CD4-positive, alpha-beta T cell treated with Interleukin-12 subunit alpha and Interleukin-12 subunit beta, for 1 hour (primary cell): ENCODE results near the gene TSEN15.
"Not testable (repeated sequence)": the region's sequence is repeated elsewhere in the genome, so short reads cannot be mapped to it uniquely, and the experiment has no call there.

Experiments used
- DNase-seq: peaks from one replicate; pipeline ENCODE4 v3.0.0-alpha.2; 2020

TSEN15 gene

DNA sequence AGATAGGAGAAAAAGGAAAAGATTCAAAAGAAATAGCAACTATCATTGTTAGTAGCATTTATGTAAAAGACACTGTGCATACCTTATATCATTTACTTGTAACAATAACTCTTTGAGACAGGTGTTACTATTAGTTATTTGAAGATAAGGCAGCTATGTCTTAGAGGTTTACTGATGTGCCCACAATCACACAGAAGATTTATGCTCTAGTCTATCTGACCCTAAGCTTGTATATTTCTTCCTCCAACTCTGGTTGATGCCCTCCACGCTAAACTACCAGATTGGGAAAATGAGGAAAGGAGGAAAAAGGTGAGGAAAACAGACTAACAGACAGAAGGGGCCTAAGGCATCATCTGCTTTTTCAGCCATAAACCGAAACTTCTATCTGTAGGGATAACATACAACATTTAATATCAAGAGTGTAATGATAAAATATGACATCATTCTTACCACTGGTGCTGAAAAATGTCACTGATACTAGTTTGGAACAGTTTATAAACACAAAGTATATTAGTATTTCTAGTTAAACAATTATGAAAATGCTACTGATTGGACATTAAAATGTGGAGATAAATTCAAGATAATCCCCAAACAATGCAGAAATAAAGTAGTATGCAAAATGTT lies 19.1 kb upstream of the TSEN15 start:
- no peak for DNase-seq

DNA sequence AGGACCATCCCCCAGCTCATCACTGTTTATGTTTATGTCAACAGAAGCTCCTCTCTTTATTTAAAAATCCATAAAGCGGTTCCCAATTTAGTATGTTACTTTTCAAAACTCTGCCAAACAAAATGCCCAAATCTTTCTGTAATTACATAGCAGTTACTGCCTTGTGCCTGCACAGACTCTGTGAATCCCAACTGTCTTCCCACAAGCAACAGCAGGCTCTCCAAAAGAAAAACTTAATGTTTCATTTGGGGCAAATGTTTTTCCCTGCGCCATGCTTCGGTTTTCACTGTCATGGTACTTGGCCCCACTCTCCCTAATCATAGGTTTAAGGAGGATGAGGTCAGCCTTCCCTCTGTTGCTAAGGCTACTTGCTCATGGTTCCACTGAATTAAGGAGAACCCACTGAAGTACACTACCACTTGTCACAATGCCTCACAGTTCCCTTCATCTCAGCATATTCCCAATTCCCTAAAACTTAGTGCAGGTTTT lies 18.6 kb upstream of the TSEN15 start:
- DNase-seq = no peak

DNA sequence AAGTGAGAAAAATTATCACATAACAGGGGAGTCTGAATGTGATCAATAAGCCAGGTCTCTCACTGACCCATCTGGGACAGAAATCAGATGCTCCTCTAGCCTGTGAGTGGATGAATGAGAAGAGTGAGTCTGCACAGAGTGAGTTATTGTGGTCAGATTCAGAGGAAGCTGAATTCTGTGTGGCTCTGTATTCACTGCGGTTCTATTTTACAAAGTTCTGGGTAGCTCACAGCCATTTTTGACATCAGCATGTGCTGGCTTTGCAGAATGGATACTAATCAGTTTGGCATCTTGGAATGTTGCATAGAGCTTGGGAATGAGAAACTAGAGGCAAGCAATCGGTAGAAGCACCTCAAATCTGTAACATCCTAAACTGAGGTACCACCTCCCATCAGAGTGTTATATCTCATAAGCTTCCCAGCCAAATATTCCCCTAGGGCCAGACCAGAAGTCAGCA lies 17.8 kb upstream of the TSEN15 start:
- peak; percentile 0 for DNase-seq

DNA sequence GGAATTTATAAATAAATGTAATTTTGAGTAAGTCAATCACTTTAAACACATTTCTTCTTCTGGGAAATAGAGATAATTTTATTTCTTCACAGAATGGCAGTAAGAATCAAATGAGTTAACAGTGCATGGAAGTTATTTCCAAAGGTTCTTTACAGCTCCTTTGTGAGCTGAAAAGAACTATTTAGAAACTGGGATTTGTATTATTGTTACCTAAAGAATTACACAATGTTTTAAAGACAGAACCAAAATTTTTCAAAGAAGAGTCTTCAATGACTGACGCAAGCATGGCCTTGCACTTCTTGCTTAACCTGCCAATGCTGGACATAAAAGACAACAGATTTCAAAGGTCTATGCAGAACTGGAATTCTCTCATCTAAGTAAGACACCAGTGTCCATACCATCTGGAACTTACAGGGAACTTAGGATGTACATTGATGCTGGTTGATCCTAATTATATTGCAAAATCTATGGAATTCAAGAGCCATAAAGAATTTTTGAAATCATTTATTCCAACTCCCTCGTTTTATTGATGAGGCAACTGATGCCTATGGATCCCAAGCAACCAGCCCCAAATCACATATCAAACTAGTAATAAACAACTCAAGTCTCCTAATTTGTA lies 16.7 kb upstream of the TSEN15 start:
- no peak for DNase-seq

DNA sequence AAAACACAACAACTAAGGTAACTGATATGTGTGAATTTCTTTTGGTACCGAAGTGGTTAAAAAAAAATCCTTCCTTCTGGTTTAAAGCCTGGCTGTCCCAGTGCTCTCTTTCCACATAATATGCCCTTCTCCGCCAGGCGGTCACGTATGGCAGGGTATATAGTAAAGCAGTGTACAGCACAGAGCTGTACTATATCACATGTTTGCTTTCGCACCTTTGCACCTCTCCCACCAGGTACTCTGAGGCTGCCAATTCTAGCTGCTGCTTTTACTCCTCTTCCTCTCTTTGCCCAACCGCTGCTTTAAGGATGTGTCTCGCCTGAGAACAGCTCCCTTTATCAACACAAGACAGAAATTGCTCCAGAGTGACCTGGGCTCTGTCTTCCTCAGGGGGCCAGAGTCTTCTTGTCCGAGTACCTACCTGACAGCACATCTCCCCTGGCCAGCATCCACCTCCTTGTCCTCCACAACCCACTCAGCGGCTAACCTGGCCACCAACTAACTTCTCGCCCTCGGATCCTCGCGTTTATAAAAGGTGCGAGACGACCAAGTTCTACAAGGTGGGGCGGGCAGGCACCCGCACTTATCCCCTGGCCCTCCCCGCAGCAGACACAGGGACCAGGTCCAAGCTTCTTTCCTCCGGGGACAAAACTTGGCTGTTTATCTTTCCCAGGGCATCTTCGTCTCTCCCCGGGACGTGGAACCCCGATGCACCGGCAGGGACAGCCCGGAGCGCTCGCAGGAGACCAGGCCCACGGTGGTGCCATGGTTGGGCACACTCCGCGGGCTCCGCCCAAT lies 15.6 kb upstream of the TSEN15 start:
- no peak for DNase-seq

DNA sequence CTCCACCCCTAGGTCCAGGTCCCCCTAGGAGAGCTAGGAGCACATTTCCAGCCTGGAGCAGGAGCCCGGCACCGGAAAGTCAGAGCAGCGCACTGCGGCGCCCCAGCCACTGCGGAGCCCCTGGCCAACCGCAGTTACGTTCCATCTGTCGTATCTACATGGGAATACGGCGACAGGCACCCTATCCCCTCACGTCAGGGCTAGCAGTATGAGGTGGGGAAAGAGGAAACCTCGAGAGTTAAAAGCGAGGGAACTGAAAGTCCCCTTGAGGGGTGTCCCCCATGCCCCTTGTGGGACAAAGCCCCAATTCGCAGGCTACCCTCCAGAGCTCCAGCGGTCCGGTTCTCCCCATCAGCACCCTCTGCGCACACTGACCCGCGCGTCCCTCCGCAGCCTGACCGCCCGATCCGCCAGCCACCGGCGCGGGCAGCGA lies 15.0 kb upstream of the TSEN15 start:
- no peak for DNase-seq

DNA sequence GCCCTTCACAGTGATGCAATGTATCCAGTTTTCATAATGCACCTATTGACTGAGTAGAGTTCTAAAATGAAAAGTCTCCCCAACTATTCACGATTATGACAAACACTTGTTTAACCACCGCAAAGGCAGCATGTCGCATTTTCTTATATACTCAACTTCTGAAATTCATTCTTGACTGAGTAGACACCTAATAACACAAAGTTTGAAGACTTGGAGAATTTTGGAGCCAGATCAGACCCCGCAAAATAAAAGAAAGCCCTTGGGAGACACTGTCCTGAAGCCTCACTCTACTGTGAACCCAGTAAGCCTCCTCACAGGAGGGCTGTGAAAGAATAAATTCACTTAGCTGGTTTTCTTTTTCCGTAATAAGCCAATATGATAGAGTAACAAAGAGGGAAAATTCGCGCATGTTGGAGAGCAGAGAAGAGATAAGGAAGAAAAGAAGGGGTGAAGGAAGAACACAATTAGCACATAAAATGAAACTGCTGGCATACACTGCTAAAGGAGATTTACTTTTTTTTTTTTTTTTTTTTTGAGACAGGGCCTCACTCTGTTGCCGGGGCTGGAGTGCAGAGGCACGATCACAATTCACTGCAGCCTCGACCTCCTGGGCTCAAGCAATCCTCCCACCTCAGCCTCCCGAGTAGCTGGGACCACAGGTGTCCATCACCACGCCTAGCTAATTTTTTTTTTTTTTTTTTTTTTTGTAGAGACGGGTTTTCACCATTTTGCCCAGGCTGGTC lies 13.5 kb upstream of the TSEN15 start:
- no peak for DNase-seq

DNA sequence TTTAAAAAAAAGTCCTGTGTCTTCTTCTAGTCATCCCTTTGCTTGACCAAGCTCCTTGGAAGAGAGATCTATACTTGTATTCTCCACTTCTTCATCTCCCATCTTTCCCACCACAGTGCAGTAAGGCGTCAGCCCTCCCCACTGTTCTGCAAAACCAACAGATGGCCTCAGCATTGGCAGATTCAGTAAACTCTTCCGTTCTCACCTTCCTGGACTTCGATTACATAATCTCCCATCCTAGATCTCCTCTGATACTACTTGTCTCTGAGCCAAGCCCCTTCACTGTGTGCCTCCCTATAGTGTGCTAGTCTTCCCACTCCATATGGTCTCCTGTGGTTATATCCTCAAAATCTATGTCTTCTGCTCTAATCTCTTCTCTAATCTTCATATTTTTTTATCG lies 12.4 kb upstream of the TSEN15 start:
- DNase-seq = no peak

DNA sequence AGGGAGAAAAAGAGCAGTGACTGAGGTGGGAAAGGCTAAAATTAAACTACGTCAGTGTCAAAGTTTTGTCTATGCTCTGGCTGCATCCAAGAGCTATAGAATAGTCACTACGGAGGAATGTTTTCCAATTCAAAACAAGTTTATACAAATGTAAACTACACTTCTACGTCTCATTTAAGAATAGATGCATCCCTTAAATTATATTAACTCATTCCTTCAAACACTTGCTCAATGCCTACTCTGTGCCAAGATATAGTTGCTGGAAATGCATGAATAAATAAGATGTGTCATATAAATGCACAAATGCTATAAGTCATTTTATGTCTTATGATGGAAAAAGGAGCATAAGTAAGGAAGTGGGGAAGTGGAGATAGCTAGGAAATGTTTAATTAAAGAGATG lies 9.8 kb upstream of the TSEN15 start:
- no peak for DNase-seq

DNA sequence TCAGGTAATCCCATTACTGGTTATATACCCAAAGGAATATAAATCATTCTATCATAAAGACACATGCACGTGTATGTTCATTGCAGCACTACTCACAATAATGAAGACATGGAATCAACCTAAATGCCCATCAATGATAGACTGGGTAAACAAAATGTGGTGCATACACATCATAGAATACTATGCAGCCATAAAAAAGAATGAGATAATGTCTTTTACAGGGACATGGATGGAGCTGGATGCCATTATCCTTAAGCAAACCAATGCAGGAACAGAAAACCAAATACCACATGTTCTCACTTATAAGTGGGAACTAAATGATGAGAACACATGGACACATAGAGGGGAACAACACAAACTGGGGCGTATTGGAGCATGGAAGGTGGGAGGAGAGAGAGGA lies 8.2 kb upstream of the TSEN15 start:
- not testable (repeated sequence) for DNase-seq

DNA sequence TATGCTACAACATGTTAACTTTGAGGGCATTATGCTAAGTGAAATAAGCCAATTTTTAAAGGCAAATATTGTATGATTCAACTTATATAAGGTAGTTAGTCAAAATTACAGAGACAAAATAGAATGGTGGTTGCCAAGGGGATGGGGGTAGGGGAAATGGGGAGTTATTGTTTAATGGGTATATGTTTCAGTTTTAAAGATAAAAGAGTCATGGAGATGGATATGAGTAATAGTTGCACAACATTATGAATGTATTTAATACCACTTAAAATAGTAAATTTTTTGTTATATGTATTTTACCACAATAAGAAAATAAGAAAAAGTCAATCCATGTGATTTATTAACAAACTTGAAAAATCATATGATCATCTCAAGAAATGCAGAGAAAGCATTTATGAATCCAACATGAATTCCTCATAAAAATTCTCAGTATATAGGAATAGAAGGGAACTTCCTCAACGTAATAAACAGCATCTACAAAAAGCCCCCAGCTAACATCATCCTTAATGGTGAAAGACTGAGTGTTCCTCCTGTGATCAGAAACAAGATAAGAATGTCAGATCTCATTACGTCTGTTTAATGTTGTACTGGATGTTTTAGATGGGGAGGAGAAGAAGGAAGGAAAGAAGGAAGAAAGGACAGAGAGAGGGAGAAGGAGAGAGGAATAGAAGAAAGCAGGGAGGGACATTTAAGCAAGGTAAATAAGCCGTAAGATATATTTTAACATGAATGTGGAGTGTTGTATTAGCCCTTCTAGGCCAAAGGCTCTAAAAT lies 6.7 kb upstream of the TSEN15 start:
- DNase-seq = no peak

DNA sequence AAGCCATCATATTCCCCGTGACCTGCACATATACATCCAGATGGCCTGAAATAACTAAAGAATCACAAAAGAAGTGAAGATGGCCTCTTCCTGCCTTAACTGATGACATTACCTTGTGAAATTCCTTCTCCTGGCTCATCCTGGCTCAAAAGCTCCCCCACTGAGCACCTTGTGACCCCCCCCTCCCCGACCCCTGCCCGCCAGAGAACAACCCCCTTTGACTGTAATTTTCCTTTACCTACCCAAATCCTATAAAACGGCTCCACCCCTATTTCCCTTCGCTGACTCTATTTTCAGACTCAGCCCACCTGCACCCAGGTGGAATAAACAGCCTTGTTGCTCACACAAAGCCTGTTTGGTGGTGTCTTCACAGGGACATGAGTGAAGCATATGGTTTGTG lies 4.0 kb upstream of the TSEN15 start:
- not testable (repeated sequence) for DNase-seq

DNA sequence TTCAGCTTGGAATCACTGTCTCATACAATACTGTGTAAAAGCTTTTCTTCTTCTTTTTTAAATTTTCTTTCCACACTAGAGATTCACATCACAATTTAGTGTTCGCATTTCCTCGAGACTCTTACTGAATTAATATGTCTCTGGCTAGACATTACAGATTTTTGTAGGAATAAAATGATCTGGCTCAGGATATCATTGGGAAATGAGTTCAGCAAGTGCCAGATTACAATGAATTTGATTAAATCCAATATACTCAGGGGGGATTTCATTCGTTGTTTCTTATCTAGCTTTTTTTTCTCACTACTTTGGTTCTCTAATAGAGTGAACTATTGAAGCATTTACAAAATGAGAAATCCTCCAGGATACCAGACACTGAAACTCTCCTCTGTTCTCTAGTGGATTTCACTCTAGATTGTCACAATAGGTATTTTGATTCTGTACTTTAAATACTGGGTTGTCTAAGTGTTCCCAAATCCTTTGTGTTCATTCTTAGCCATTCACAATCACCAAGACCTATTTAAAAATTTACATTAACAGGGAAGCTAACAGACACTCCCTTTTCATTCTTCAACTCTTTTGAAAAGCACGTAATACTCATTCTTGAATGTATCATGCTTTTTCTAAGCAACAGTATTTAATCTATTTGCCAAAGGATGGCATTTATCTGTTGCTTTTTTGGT lies 2.8 kb upstream of the TSEN15 start:
- DNase-seq = no peak

DNA sequence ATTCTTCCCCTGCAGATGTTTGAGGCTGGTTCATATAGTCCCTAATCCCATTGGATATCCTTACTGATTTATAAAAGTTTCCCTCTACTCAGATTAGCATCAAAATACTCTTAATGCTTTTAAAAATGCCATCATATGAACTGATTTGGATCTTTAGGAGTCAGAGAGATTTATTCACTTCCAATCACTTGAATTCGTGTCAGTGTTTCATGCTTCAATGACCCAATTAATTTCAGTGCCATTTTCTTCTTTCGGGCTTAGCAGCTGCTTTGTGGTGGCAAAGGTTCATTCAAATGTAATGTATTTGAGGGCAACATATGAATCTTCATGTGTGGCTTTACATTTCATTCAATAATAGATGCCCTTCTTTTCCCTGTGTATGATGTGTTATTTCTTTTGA lies 2.2 kb upstream of the TSEN15 start:
- no peak for DNase-seq

DNA sequence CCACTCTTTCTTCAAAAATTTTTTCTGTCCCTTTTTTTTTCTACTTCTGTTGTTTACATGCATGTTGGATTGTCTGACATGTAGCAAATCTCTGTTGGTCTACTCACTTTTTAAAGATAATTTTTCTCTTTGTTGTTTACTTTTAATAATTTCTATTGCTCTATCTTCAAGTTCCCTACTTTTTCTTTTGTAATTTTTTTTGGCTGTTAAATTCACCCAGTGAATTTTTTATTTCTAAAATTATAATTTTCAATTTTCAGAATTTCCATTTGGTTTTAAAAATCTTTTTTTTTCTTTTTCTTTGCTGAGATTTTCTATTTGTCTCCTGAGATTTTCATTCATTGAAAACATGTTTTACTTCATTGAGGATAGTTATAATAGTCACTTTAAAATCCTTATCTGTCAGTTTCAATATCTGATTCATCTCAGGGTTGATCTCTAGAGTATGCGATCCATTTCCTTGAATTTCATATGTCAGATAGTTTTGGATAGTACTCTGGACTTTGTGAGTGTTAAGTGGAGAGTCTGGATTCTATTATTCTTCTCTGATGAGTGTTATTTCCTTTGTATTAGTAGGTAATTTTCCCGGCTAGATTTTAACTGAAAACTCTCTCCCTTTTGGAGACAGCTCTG lies 1.6 kb upstream of the TSEN15 start:
- no peak for DNase-seq

DNA sequence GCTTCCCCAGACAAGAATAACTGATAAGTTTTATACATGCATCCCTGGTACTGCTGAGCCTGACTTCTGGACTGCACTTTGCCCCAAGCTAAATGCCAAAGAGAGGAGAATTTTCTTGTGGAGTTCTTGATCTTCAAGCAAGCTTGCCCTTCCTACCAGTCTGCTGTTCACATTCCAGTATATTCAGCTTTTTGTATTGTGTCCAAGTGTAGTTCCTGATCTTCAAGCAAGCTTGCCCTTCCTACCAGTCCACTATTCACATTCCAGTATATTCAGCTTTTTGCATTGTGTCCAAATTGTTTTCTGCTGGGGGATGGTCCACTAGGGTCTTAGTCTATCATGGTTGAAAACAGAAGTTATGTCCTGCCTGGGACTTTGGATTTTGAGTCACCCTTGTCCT lies 894 bp upstream of the TSEN15 start:
- DNase-seq = no peak

DNA sequence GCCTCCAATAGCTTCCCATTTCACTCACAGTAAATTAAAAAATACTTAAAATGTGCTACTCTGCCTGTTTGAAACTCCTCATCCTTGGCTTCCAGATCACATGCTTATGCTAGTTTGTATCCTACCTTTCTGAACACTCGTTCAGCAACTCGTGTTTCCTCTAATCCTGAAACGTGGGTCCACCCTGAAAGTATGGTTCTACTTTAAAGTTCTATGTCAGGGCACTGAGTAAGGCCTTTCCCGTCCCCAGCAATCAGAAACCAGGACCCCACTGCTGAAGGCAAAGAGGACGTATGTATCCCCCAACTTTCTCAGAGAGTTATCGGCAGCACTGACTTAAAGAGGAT lies 419 bp upstream of the TSEN15 start:
- no peak for DNase-seq

DNA sequence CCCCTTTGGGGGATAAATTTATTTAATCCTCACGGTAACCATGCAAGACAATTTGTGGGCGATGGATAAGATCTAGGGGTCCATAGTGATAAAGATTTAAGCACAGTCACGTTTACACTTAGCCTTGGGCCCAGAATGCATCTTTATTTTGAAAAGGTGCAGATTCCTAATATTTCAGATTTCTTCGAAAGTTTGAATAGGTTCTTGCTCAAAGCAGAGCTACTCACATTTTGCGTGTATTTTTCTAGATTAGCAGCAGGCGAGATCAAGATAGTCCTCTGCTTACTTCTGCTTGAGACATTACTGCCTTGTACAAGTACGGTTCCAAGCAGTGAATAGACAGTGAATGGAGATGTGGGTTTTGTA lies 647 bp downstream of the TSEN15 start:
- DNase-seq = no peak

DNA sequence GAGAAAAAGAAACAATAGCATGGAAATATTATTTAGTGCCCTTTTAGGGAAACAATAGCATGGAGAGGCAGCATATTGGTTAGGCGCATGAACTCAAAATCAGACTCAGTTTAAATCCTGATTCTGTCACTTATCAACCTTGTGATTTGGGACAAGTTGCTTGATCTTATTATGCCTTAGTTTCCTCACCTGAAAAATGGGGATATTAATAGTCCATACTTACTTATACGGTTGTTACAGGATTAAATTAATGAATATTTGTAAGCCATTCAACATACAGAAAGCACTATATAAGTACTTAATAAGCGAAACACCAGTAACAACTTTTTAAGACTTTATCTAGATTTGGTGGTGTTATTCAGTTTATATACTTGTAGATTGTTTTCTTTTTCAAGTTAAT lies 1.2 kb downstream of the TSEN15 start:
- DNase-seq = no peak

DNA sequence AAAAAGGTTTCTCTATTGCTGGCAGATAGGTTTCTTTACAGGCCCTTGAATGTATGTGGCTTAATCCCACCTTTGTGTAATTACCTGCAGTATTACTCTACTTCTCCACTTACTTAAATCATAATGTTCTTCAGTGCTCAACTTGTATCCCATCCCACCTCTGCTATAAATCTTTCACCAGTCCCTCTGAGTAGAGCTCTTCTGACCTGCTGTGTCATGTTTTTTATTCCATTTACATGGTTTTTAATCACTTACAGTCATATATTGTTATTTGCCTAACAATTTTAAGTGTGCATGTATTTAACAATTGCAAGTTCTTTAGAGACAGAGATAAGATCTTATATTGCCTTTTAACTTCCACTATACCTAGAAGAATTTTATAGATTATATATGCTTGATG lies 2.4 kb downstream of the TSEN15 start:
- no peak for DNase-seq

DNA sequence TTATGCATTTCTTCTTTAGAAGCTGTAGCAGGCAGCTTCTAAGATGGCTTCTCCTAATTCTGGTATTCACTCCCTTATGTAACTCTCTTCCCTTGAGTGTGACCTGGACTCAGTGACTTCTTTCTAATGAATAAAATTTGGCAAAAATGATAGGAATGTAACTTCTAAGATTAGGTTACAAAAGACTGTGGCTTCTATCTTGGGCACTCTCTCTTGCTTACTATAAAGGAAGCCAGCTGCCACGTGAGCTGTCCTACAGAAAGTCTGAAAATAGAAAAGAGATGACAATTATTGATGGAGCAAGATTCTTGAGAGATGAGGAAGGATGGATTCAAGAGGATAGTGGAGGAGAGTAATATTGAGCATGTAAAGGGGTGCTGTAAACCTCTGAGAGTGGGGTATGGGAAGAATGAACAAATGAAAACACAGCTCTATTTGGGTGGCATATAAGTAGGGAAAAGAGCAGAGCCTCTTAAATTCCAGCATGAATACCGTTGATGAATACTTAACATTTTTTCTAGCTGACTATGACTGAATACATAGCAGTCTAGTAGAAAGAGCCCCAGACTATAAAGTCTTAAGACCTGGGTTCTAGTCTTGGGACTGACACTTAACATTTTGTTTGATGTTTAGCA lies 5.5 kb downstream of the TSEN15 start:
- no peak for DNase-seq
